Neutrophil (primary cell): ENCODE measurements around the gene GOLGA6A.

Experiments
- H3K27ac ChIP-seq: fragments of 200-600 bp; sonication (generic); 2 replicates; pipeline ENCODE4 v1.5.1; 2016; ENCODE audit warnings: mild to moderate bottlenecking, moderate library complexity
- H3K27me3 ChIP-seq: fragments of 200-600 bp; sonication (generic); 2 replicates; pipeline ENCODE4 v1.6.0; 2016; ENCODE audit warnings: mild to moderate bottlenecking
- H3K36me3 ChIP-seq: fragments of 200-600 bp; sonication (generic); 2 replicates; pipeline ENCODE4 v1.5.1; 2017
- H3K4me1 ChIP-seq, 2 experiments: fragments of 200-600 bp in 1 of 2; sonication (generic) in 1 of 2; 1 replicate in 1 of 2; 2 replicates in 1 of 2; pipeline versions ENCODE4 v1.5.1 to v1.6.1; 2013 to 2016; ENCODE audit warnings: low read depth in 1 of 2, low read length in 1 of 2, mild to moderate bottlenecking in 1 of 2, moderate library complexity in 1 of 2; ENCODE audit not compliant: control insufficient read depth in 1 of 2, insufficient read depth in 1 of 2
- H3K4me3 ChIP-seq, 2 experiments: fragments of 200-600 bp in 1 of 2; sonication (generic) in 1 of 2; 1 replicate in 1 of 2; 2 replicates in 1 of 2; pipeline ENCODE4 v1.5.1; 2013 to 2016; ENCODE audit warnings: low read depth in 1 of 2, low read length in 1 of 2, mild to moderate bottlenecking in 1 of 2, moderate library complexity in 1 of 2
- H3K9me3 ChIP-seq: fragments of 200-600 bp; sonication (generic); 2 replicates; pipeline ENCODE4 v1.5.1; 2016
- TF ChIP-seq, protein P1 (sequence below): fragments of 200-600 bp; sonication (generic); IDR thresholded peaks from 2 replicates; pipeline ENCODE4 v1.5.1; 2016; ENCODE audit warnings: antibody characterized with exemption

GOLGA6A gene

GRCh38 chr15:74128785-74129585, 46.6 kb upstream of the GOLGA6A start:
- H3K27ac ChIP-seq = no peak overlapping the region
- peaks cover 100% of the 10 kb centered on the region for H3K27me3 ChIP-seq
- peaks cover 4 to 9% of the 10 kb centered on the region in 2 experiments for H3K4me1 ChIP-seq
- no peak overlapping the region for H3K4me3 ChIP-seq
- no peaks in the 10 kb centered on the region for H3K36me3 ChIP-seq
- no peaks in the 10 kb centered on the region for H3K9me3 ChIP-seq
- TF ChIP-seq, protein P1, sequence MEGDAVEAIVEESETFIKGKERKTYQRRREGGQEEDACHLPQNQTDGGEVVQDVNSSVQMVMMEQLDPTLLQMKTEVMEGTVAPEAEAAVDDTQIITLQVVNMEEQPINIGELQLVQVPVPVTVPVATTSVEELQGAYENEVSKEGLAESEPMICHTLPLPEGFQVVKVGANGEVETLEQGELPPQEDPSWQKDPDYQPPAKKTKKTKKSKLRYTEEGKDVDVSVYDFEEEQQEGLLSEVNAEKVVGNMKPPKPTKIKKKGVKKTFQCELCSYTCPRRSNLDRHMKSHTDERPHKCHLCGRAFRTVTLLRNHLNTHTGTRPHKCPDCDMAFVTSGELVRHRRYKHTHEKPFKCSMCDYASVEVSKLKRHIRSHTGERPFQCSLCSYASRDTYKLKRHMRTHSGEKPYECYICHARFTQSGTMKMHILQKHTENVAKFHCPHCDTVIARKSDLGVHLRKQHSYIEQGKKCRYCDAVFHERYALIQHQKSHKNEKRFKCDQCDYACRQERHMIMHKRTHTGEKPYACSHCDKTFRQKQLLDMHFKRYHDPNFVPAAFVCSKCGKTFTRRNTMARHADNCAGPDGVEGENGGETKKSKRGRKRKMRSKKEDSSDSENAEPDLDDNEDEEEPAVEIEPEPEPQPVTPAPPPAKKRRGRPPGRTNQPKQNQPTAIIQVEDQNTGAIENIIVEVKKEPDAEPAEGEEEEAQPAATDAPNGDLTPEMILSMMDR = no peak

GRCh38 chr15:74127954-74128784, 45.8 kb upstream of the GOLGA6A start:
- TF ChIP-seq, protein P1 = no peak
- H3K27ac ChIP-seq = no peak overlapping the region
- H3K27me3 ChIP-seq = peaks cover 100% of the 10 kb centered on the region
- no peaks in the 10 kb centered on the region for H3K36me3 ChIP-seq
- H3K4me1 ChIP-seq = peaks cover 4 to 9% of the 10 kb centered on the region in 2 experiments
- no peak overlapping the region for H3K4me3 ChIP-seq
- no peaks in the 10 kb centered on the region for H3K9me3 ChIP-seq

DNA sequence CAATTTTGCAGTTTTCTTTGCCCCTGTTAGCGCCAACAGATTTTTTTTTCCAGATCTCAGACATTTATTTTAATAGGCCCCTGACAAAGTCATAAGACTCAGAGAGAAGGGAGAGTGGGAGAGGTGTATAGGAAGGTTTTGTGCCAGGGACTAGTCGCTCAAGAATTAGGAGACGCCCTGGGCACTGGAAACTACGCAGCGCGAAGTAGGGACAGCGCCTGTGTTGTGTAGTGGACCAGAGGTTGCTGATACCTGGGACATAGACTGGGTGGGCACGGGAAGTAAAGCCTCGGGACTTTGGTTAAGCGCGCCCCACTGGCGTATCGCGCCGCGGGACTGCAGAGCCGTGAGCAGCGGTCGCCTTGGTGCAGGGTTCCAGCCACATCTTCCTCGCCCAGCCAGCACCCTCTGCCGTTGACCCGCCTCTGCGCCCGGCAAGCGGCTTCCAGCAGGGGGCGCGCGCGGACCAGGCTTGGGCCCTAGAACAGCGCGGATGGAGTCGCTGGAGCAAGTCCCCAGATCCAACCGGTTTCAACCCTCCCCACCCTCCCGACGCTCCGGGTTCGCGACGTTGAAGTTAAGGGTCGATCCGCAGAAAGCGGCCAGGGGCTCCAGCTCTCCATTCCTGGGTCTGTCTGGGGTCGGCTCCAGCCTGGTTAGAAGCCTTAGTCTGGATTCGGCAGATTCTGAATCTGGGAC, 45.1 kb upstream of the GOLGA6A start:
- H3K36me3 ChIP-seq = no peaks in the 10 kb centered on the region
- H3K27me3 ChIP-seq = peaks cover 100% of the 10 kb centered on the region
- peaks cover 4 to 9% of the 10 kb centered on the region in 2 experiments for H3K4me1 ChIP-seq
- TF ChIP-seq, protein P1 = peak; percentile 60
- no peak overlapping the region for H3K4me3 ChIP-seq
- H3K9me3 ChIP-seq = no peaks in the 10 kb centered on the region
- H3K27ac ChIP-seq = no peak overlapping the region

DNA sequence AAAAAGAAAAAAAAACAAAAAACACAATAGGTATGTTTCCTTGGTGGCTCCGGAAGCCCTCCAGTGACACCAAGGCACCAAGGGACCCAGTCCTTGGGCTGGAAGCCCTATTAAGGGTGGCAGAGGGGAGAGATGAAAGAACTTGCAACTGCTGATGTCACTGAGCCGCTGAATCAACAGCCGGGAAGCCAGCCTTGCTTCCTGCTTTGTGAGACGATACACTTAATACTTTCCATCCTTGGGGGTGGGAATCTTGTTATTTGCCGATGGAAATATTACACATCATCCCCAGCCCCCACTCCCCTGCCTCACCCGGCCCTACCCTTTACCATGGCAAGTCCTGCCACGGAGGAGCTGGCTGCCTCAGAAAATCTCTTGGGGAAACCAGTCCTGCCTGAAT, 42.4 kb upstream of the GOLGA6A start:
- H3K27me3 ChIP-seq = peaks cover 100% of the 10 kb centered on the region
- H3K4me1 ChIP-seq = peaks cover 4 to 9% of the 10 kb centered on the region in 2 experiments
- H3K27ac ChIP-seq = no peak overlapping the region
- no peaks in the 10 kb centered on the region for H3K36me3 ChIP-seq
- H3K9me3 ChIP-seq = no peaks in the 10 kb centered on the region
- H3K4me3 ChIP-seq = no peak overlapping the region
- TF ChIP-seq, protein P1 = no peak

DNA sequence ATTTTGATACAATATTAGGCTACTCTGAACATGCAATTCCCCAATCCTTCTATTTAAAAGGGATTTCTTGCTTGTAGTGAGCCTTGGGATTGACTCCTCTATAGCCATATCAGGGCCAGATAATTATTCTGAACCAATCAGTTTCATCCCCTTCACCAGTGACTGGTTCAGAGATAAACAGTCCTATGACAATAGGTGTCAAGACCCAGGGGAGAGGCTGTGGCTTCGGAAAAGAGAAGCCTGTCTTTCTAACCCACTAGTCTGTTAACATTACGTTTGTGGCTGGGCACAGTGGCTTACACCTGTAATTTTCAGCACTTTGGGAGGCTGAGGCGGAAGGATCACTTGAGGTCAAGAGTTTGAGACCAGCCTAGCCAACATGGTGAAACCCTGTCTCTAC, 41.8 kb upstream of the GOLGA6A start:
- Histone ChIP-seq H3K36me3 (no peaks in the 10 kb centered on the region), H3K4me1 (peaks cover 4 to 9% of the 10 kb centered on the region in 2 experiments), H3K4me3 (no peak overlapping the region), H3K9me3 (no peaks in the 10 kb centered on the region), H3K27me3 (peaks cover 96% of the 10 kb centered on the region), H3K27ac (no peak overlapping the region)
- TF ChIP-seq, protein P1 = no peak
